K562 (cell line): Measurements from ENCODE around the gene LILRA2. TPM values are rescaled to one million over a fixed set of nuclear protein-coding genes. Genes with fewer than 3 reads are reported as not detected.
A peak's percentile ranks its signal among the peaks of the same experiment; 100 is the strongest.

Experiments
- ARID1B ChIP-seq: fragments of 450-650 bp; IDR thresholded peaks from 2 replicates; pipeline ENCODE4 v1.6.1; 2016; ENCODE audit warnings: antibody characterized with exemption, mild to moderate bottlenecking, inconsistent platforms
- CAMTA2 ChIP-seq: fragments of 250-450 bp; sonication (Bioruptor Pico); conservative IDR thresholded peaks from 2 replicates; pipeline ENCODE4 v1.5.1; 2022
- CREB1 ChIP-seq, 2 experiments: sonication (generic) in 1 of 2; formaldehyde crosslinking in 1 of 2; IDR thresholded peaks; 2 replicates each; pipeline versions ENCODE4 v1.6.1 to v1.8.0; 2012 to 2022; ENCODE audit warnings: inconsistent platforms in 1 of 2, mild to moderate bottlenecking in 1 of 2, missing genetic modification reagents in 1 of 2, moderate library complexity in 1 of 2
- EGR1 ChIP-seq: fragments of 450-650 bp; conservative IDR thresholded peaks from 2 replicates; pipeline ENCODE4 v1.6.1; 2017; ENCODE audit warnings: mild to moderate bottlenecking
- EP300 ChIP-seq: IDR thresholded peaks from 2 replicates; pipeline ENCODE4 v1.6.1; 2012; ENCODE audit warnings: low read length, improper control_type of control experiment
- ETV5 ChIP-seq: sonication (generic); formaldehyde crosslinking; IDR thresholded peaks from 2 replicates; pipeline ENCODE4 v1.4.0; 2020; ENCODE audit warnings: low read depth, mild to moderate bottlenecking, missing genetic modification reagents
- FUS ChIP-seq: fragments of 200-400 bp; formaldehyde crosslinking; optimal IDR thresholded peaks from 2 replicates; pipeline ENCODE3; 2017; ENCODE audit warnings: low read depth, low read length
- GTF2A2 ChIP-seq: IDR thresholded peaks from 2 replicates; pipeline ENCODE4 v1.6.1; 2016; ENCODE audit warnings: mild to moderate bottlenecking, missing genetic modification characterization, missing compliant biosample characterization
- NFRKB ChIP-seq: fragments of 450-650 bp; IDR thresholded peaks from 2 replicates; pipeline ENCODE4 v1.6.1; 2016; ENCODE audit warnings: low read depth
- NR1H2 ChIP-seq: sonication (generic); formaldehyde crosslinking; IDR thresholded peaks from 2 replicates; pipeline ENCODE4 v1.4.0; 2020; ENCODE audit warnings: mild to moderate bottlenecking, missing genetic modification reagents
- POLR2H ChIP-seq: IDR thresholded peaks from 2 replicates; pipeline ENCODE4 v1.6.1; 2016; ENCODE audit warnings: missing genetic modification characterization, low read depth, mild to moderate bottlenecking, control low read depth, missing compliant biosample characterization, moderate library complexity
- RBM17 ChIP-seq: fragments of 200-400 bp; formaldehyde crosslinking; IDR thresholded peaks from 2 replicates; pipeline ENCODE4 v1.6.1; 2017; ENCODE audit warnings: low read depth, mild to moderate bottlenecking, low read length, borderline replicate concordance
- RBM34 ChIP-seq: fragments of 200-400 bp; formaldehyde crosslinking; IDR thresholded peaks from 2 replicates; pipeline ENCODE4 v1.6.1; 2018; ENCODE audit warnings: low read length, borderline replicate concordance; ENCODE audit not compliant: insufficient read depth
- SIX5 ChIP-seq, 2 experiments: IDR thresholded peaks; 2 replicates each; pipeline ENCODE4 v1.6.1; 2011; ENCODE audit warnings: low read length in 2 of 2, borderline replicate concordance in 1 of 2, low read depth in 1 of 2, mild to moderate bottlenecking in 1 of 2, moderate library complexity in 1 of 2; ENCODE audit not compliant: insufficient read depth in 1 of 2
- USF1 ChIP-seq: sonication (generic); formaldehyde crosslinking; IDR thresholded peaks from 2 replicates; pipeline ENCODE4 v1.9.0; 2022; ENCODE audit warnings: mild to moderate bottlenecking, missing genetic modification reagents
- polyA plus RNA-seq, 8 experiments: library from polyadenylated mRNA; depleted of rRNA in 4 of 8; stranded (reverse) in 5 of 8; unstranded in 3 of 8; fragments of >200 nt; fragmentation: Nextera tagmentation in 2 of 8; fragmentation: Illumina TruSeq in 1 of 8; extraction: Ambion mirVana in 2 of 8; extraction: Trizol in 1 of 8; gene quantifications; 2 replicates each; pipeline versions ENCODE4 v1.2.1 to v1.2.3, GENCODE V29; 2011 to 2014; ENCODE audit warnings: inconsistent platforms in 1 of 8, missing spikeins in 1 of 8
- total RNA-seq, 7 experiments: library from RNA; depleted of rRNA in 6 of 7; stranded (reverse); fragments of >200 nt in 6 of 7; fragmentation: Illumina TruSeq in 2 of 7; extraction: Trizol in 2 of 7; gene quantifications; 2 replicates each; pipeline versions ENCODE4 v1.2.1 to v1.2.3, GENCODE V29; 2011 to 2021; ENCODE audit warnings: low replicate concordance in 1 of 7
- TF ChIP-seq, protein P1 (sequence below): fragments of 250-450 bp; sonication (Bioruptor Pico); IDR thresholded peaks from 2 replicates; pipeline ENCODE4 v1.5.0; 2021
- TF ChIP-seq, protein P2 (sequence below): fragments of 250-450 bp; sonication (Bioruptor Pico); IDR thresholded peaks from 2 replicates; pipeline ENCODE4 v1.5.0; 2021
- TF ChIP-seq, protein P3 (sequence below): fragments of 450-650 bp; IDR thresholded peaks from 2 replicates; pipeline ENCODE4 v1.6.1; 2016; ENCODE audit warnings: low read depth

LILRA2 gene
- total and polyA plus RNA-seq, 9 of the 15 experiments (the other 6 are each of a cell fraction or from before 2014, with no cell fraction given): 0.32 to 2.1 (median 0.96) TPM

GRCh38 chr19:54572696-54573311 is 786 bp upstream of the LILRA2 start (continued):
- TF ChIP-seq, protein P1, sequence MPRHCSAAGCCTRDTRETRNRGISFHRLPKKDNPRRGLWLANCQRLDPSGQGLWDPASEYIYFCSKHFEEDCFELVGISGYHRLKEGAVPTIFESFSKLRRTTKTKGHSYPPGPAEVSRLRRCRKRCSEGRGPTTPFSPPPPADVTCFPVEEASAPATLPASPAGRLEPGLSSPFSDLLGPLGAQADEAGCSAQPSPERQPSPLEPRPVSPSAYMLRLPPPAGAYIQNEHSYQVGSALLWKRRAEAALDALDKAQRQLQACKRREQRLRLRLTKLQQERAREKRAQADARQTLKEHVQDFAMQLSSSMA: no peak
- no peak for TF ChIP-seq USF1 (CRISPR knock-in tag)
- peak; percentile 79 for TF ChIP-seq POLR2H (tag)
- no peak for TF ChIP-seq GTF2A2 (tag)
- TF ChIP-seq, protein P2, sequence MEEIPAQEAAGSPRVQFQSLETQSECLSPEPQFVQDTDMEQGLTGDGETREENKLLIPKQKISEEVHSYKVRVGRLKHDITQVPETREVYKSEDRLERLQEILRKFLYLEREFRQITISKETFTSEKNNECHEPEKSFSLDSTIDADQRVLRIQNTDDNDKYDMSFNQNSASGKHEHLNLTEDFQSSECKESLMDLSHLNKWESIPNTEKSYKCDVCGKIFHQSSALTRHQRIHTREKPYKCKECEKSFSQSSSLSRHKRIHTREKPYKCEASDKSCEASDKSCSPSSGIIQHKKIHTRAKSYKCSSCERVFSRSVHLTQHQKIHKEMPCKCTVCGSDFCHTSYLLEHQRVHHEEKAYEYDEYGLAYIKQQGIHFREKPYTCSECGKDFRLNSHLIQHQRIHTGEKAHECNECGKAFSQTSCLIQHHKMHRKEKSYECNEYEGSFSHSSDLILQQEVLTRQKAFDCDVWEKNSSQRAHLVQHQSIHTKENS: no peak
- no peak for TF ChIP-seq NFRKB
- TF ChIP-seq FUS: no peak
- no peak for TF ChIP-seq RBM17
- TF ChIP-seq EGR1: peak; percentile 67
- no peak for TF ChIP-seq NR1H2 (CRISPR knock-in tag)
- TF ChIP-seq CAMTA2 (CRISPR knock-in tag): no peak
- no peak for TF ChIP-seq CREB1 (IDR thresholded peaks at IDR 0.05)
- no peak for TF ChIP-seq CREB1 (CRISPR knock-in tag; IDR thresholded peaks at IDR 0.05)
- TF ChIP-seq, protein P3, sequence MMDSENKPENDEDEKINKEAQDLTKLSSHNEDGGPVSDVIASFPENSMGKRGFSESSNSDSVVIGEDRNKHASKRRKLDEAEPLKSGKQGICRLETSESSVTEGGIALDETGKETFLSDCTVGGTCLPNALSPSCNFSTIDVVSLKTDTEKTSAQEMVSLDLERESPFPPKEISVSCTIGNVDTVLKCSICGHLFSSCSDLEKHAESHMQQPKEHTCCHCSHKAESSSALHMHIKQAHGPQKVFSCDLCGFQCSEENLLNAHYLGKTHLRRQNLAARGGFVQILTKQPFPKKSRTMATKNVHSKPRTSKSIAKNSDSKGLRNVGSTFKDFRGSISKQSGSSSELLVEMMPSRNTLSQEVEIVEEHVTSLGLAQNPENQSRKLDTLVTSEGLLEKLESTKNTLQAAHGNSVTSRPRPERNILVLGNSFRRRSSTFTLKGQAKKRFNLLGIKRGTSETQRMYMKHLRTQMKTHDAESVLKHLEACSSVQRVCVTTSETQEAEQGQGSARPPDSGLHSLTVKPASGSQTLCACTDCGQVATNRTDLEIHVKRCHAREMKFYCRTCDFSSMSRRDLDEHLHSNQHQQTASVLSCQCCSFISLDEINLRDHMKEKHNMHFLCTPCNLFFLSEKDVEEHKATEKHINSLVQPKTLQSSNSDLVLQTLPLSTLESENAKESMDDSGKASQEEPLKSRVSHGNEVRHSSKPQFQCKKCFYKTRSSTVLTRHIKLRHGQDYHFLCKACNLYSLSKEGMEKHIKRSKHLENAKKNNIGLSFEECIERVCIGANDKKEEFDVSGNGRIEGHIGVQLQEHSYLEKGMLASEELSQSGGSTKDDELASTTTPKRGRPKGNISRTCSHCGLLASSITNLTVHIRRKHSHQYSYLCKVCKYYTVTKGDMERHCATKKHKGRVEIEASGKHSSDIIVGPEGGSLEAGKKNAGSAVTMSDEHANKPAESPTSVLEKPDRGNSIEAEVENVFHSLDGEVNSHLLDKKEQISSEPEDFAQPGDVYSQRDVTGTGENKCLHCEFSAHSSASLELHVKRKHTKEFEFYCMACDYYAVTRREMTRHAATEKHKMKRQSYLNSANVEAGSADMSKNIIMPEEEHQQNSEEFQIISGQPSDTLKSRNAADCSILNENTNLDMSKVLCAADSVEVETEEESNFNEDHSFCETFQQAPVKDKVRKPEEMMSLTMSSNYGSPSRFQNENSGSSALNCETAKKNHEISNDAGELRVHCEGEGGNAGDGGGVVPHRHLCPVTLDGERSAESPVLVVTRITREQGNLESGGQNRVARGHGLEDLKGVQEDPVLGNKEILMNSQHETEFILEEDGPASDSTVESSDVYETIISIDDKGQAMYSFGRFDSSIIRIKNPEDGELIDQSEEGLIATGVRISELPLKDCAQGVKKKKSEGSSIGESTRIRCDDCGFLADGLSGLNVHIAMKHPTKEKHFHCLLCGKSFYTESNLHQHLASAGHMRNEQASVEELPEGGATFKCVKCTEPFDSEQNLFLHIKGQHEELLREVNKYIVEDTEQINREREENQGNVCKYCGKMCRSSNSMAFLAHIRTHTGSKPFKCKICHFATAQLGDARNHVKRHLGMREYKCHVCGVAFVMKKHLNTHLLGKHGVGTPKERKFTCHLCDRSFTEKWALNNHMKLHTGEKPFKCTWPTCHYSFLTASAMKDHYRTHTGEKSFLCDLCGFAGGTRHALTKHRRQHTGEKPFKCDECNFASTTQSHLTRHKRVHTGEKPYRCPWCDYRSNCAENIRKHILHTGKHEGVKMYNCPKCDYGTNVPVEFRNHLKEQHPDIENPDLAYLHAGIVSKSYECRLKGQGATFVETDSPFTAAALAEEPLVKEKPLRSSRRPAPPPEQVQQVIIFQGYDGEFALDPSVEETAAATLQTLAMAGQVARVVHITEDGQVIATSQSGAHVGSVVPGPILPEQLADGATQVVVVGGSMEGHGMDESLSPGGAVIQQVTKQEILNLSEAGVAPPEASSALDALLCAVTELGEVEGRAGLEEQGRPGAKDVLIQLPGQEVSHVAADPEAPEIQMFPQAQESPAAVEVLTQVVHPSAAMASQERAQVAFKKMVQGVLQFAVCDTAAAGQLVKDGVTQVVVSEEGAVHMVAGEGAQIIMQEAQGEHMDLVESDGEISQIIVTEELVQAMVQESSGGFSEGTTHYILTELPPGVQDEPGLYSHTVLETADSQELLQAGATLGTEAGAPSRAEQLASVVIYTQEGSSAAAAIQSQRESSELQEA: no peak
- TF ChIP-seq RBM34: no peak
- no peak for TF ChIP-seq ETV5 (CRISPR knock-in tag)
- no peak; the same call in 1 of the 2 replicates for TF ChIP-seq ARID1B
- peak; percentile 53 for TF ChIP-seq EP300
- TF ChIP-seq SIX5 (IDR thresholded peaks at IDR 0.05; ENCODE audit: borderline replicate concordance in 1 of 2, insufficient read depth in 1 of 2, low read depth in 1 of 2, low read length in 2 of 2): no peak
